ENCODE measurements around the gene FYN.

DNA sequence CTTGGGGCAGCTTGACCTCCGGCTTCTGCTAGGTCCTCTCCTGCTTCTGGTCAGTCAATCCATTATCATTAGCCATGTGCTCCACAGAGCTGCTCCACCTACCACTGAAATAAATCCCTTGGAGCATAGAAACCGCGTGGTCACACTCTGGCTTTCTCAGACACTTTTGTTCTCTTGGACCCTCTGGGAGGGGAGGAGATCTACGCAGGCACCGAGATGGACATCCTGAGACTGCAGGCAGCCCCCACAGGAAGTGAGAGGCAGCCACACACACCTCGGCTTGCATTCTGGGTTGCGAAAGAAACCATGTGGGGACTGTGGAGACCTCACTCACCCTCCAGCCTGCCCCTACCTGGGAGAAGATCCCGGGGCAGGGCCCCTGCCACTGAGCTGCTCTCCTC is 79.5 kb downstream of the FYN start:
- TF ChIP-seq CTCF (IDR thresholded peaks at IDR 0.05 in 2 of 3, conservative IDR thresholded peaks at IDR 0.05 in 1 of 3; ENCODE audit: insufficient read depth in 2 of 3, low read depth in 1 of 3, low read length in 3 of 3) = no peak
- no peak for TF ChIP-seq RFX5 (IDR thresholded peaks at IDR 0.05; ENCODE audit: low read depth, low read length)
- no peak for TF ChIP-seq PHB (CRISPR knock-in tag; IDR thresholded peaks at IDR 0.05)
- peak; percentile 15; the same call in 1 of the 2 replicates for TF ChIP-seq ELF4 (CRISPR knock-in tag; IDR thresholded peaks at IDR 0.05)

Measured in K562 (cell line).